ENCODE results near the gene KLHL26.

DNA sequence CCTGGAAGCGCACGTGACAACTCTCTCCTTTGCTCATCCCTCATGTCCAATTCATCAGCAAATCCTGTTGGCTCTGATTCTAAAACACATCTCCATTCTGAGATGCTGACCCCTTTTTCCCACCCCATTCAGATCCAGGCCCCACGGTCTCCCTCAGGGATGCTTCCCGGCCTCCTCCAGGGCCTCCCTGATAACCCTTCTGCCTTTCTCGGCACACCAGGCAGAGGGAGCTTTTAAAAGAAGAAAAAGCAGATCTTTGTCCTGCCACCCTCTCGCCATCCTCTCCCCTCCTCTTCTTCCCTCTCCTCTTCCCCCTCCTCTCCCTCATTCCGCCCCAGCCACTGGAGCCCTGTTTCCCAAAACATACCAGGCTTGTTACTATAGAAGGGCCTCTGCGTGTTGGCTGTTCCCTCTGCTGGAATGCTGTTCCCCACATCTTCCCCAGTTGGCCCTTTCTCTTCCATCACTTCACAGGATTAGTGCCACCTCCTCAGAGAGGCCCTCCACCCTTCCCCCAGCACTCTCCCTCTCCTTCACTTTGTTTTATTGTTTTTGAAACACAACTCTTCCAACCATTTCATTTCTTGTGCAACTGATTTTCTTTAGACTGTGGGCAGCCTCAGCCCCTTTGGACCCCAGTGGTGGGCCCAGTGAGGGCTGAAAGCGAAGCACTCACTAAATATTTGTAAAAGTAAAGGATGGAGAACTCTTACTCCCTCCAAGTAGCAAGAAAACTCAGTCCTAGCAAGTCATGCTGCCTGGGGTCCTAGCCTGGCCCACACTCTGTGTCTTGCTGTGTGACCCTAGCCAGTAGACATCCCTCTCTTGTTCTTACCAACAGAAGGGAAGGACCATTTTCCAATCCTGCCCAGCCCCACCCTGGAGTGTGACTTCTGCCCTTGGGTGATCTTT, 27.8 kb upstream of the KLHL26 start:
- TF ChIP-seq, protein P1, sequence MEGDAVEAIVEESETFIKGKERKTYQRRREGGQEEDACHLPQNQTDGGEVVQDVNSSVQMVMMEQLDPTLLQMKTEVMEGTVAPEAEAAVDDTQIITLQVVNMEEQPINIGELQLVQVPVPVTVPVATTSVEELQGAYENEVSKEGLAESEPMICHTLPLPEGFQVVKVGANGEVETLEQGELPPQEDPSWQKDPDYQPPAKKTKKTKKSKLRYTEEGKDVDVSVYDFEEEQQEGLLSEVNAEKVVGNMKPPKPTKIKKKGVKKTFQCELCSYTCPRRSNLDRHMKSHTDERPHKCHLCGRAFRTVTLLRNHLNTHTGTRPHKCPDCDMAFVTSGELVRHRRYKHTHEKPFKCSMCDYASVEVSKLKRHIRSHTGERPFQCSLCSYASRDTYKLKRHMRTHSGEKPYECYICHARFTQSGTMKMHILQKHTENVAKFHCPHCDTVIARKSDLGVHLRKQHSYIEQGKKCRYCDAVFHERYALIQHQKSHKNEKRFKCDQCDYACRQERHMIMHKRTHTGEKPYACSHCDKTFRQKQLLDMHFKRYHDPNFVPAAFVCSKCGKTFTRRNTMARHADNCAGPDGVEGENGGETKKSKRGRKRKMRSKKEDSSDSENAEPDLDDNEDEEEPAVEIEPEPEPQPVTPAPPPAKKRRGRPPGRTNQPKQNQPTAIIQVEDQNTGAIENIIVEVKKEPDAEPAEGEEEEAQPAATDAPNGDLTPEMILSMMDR (IDR thresholded peaks at IDR 0.05), result no peak
- TF ChIP-seq POLR2A (IDR thresholded peaks at IDR 0.05), result no peak
